DLD1 (cell line): Measurements from ENCODE around the gene TLR7.

Source experiments
- in situ Hi-C: cut with HindIII; loops from 2 replicates; pipeline ENCODE4 v1.10.0; 2017; ENCODE audit warnings: low sequenced_read_pairs

The TLR7 gene

GRCh38 chrX:12890467-12890866 is 23.6 kb downstream of the TLR7 start:
- in situ Hi-C loops = no loop called here

- in situ Hi-C loops = no loop called here
These were observed 24.3 kb downstream of the TLR7 start for GRCh38 chrX:12891171-12891570.

DNA sequence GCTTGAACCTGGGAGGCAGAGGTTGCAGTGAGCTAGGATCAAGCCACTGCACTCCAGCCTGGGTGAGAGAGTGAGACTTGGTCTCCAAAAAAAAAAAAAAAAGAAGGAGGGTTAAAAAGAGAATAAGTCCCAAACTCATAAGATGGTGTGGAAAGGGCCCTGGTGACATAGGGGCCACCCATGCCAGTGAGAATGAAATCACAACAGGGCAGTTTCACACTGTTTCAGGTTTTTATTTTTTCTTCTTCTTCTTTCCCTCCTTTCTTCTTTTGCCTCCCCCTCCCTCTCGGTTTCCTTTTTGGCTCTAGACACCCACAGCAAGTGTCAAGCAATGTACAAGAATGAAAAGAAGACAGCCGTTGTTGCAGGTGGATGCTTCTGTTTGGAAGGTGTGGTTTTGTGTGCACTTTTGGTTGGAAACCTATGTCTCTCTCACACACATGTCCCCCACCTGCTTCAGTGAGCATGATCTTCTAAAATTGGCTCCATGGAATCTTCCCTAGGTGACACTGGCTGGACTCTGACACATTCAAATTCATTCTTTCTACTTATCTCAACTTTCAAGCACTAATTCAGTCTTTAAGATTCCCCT is 25.1 kb downstream of the TLR7 start:
- in situ Hi-C loops = no loop called here

DNA sequence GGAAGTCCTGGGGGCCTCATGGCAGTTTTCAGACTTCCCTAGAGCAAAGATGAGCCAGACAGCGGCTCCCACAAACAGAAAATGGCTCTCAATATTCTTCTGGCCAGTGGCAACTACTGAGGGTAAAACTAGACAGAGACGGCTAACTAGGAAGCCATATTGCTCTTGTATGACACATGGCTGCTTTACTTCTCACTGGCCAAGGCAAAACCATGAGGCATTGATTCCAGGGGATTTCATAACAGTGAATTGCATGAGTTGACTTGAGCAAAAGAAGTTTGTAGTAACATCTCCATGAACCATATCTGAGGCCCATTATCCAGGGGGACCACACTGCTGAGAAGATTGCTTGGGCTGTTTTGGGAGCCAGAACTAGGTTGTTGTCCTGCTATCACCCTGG is 25.8 kb downstream of the TLR7 start:
- in situ Hi-C loops = no loop called here

DNA sequence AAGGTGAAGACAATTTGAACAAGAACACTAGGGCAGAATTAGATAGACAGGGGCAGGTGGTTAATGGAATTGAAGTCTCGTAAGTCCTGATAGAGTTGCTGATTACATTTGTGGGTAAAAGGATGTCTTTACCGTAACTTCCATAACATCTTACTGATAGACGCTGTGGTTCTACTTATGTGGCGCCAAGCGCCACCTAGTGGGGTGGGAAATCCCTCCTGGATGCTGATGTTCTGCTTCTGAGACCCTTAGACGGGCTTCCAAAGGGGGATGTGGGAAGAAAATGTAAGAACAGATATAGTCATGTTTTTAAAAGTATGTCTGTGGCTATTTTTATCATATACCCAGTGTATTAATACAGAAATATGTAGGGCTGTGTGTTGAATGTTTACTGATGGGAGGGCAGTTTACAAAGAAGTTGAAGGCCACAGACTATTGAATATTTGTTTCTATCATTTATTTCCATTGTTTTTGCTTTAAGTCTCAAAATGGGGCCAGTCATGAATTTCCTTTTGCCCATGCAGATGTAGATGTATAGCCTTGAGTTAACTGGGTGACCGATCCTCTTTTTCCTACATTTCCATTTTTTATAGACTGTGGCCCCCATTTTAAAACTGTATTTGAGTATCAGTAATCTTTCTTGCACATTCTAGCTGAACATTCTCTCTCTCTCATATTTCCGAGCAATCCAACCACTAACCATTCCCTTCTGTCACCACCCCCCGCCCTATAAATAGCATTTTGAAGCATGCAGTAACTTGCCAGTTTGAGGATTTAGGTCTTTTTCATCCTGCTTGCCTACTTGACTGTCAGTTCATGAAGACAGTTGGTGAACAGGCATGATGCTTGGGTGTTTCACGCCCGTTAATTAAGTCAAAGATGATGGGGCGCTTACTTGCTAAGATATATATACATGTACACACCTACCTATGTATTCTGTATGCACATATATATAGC is 27.5 kb downstream of the TLR7 start:
- in situ Hi-C loops = no loop called here

DNA sequence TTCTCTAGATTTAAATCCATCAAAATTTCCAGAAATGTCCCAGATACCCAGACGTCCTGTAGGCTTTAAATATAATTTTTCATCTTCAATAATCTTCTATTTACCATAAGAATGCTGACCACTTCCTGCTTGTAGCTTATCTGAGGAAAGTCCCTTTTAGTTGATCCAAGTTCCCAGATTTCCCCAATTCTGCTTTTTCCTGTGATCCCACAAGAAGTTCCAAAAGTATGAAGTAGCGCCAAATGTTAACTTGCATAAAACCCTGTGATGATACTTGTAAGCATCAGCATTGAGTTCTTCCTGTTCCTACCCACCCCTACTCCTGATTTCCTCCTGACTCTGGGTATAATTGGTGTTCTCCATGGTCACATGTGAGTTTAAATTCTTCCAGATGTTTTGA is 29.0 kb downstream of the TLR7 start:
- in situ Hi-C loops = no loop called here

DNA sequence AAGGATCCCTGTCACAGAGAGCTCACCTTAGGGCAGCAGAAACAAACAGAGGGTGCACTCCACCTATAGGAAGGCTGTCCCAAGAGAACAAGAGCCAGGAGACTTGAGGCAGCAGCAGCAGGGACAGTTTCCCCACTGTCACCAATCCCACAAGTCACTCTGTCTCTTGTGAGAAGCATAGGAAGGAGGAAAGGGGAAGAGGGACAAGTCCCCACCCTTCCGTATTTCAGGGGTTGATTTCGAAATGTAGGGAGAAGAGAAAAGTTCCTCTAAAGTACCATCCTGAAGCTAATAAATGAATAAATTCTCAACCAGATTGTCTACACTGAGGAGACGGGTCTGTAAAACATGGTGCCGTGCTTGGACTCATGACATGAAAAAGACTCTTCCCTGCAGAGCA is 30.1 kb downstream of the TLR7 start:
- in situ Hi-C loops = no loop called here

DNA sequence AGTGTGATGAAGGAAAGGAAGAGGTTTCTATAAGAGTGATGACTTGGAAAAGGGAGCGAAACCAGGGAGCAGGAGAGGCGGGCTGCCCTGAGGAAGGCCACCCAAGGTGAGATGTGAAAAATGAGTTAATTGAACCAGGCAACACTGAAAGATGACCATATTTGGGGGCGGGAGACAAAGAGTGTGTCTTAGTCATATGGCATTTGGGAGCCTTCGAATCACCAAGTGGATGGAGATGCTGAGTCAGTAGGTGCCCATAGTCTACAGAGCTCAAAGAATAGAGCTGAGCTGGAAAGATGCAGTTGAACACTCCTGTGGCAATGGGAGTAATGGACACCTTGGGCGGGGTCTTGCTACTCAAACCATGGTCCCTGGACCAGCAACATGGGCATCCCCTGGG is 31.2 kb downstream of the TLR7 start:
- in situ Hi-C loops = no loop called here

DNA sequence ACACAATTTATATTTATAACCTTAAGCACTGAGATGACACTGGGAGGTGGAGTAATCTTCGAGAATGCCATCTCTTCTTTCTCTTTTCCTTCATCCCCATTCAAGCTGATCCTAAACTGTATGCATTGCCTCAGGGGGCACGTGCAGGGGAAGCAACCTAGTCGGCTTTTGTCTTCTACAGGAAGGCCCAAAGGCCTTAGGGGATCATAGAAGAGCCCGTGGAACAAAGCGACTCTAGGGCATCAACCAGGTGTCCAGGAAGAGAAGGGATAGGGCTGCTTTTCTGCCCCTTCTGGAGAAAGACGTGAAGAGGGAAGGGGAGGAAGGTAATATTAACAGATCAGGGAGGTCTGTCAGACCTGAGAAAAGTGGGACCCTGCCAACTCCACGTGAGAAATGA is 32.6 kb downstream of the TLR7 start:
- in situ Hi-C loops = no loop called here

GRCh38 chrX:12901486-12901885 is 34.6 kb downstream of the TLR7 start:
- in situ Hi-C loops = no loop called here

DNA sequence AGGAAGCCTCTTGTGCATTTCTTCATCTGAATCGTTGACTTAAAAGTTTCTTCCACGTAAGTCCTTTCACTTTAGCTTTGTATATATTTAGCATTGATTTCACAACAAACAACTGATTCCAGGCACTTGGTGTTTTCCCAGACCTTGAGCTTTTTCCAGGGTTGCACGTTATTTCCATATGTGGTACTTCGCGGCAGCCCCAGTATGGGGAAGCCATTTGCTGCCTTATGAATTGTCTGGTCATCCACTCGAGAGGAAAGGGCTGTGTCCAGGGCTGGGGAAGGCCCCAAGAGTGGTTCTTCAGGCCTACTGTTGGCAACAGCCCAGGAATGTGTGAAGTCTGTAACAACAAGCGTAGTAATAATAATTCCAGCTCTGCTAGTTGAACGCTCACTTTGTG is 36.8 kb downstream of the TLR7 start:
- in situ Hi-C loops = no loop called here

DNA sequence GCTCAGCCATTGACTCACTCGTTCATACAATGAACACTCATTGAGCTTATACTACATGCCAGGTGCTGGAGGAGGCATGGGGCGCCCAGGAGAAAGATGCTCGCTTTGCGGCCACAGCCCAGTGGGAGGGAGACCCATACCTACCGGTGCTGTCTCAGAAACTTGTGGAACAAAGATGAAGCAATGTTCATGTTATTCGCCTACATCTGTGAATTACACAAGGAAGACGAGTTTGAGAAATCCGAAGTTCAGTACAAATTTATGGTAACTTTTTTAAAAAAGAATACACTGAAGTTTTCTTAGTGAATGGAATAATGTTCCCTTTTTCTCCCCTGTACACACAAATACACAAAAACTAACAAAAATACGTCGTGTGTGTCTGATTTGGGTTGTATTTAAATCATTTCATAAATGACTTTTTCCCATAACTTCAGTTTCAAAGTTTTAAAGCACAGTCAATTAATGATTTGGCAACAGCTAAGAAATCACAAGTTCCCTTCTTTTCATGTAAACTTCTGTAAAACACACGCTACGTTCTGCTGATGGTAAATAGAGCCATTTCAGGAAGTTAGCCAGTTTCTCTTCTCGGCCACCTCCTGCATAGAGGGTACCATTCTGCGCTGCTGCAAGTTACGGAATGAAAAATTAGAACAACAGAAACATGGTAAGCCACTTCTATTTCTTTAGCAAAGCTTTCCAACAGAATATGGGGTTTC is 39.3 kb downstream of the TLR7 start, which contains the start of gene TLR8:
TSS of gene TLR8 (plus strand) at position 575 of the 716 bp plus-strand sequence. CDS start at position 662, 87 bp downstream.
- in situ Hi-C loops = no loop called here

- in situ Hi-C loops = no loop called here
These were observed 43.7 kb downstream of the TLR7 start for GRCh38 chrX:12910423-12911121.

DNA sequence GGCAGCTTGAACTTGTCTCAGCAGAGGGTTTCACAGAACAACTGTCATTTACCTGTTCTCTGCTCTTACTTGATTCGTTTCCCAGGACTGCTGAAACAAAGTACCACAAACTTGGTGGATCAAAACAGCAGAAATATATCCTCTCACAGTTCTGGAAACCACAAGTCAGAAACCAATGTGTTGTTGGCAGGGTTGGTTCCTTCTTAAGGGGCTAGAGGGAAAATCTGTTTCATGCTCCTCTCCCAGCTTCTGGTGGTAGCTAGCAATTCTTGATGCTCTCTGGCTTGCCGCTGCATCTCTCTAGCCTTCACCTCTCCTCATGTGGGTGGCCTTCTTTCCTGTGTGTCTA is 44.2 kb downstream of the TLR7 start:
- in situ Hi-C loops = no loop called here

DNA sequence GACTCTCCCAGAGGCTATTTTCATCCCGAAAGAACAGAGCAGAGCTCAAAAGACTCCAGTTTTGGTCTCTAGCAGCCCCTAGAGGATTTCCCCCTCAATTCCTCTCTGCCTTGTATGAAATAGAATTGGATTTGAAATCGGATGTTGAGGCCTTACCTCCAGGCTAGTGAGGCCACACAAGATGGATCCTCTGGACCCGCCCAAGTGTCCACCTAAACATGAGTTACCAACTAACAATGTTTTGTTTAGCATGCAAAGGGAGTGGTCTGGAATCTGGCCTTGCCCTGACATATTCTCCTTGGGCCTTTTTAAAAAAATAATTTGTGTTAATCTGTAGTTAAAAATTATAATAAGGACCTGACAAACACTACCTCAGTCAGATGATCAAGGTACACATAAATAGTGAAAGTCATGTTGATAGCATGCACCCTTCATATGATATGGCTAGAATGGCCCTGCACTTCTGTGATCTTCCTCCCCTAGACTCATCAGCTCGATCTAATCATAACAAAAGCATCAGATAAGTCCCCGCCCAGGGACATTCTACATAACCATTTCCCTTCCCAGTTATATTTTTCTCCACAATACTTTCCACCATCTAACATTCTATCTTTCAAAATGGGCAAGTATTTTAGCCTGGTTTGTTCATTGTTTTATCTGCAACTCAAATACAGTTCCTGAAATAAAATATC is 46.1 kb downstream of the TLR7 start:
- in situ Hi-C loops = no loop called here

DNA sequence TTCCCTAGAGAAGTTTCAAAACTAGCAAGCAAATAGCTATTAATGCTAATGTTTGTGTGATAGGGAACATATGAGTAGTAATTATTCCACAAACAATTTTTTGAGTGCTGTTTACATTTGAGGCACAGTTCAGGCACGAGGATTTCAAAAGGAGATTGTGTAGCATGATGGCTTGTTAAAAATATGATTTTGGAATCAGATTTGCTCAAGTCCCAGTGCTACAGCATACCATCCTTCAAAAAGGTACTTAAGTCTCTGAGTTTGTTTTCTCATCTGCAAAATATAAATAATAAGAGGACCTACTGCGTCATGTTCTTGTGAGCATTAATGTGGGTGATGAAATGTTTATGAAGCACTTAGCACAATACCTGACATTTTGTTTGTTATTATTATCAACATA is 50.9 kb downstream of the TLR7 start:
- in situ Hi-C loops = no loop called here

GRCh38 chrX:12919051-12919450 is 52.2 kb downstream of the TLR7 start:
- in situ Hi-C loops = no loop called here

- in situ Hi-C loops = no loop called here
These were observed 52.7 kb downstream of the TLR7 start for GRCh38 chrX:12919620-12920019.

DNA sequence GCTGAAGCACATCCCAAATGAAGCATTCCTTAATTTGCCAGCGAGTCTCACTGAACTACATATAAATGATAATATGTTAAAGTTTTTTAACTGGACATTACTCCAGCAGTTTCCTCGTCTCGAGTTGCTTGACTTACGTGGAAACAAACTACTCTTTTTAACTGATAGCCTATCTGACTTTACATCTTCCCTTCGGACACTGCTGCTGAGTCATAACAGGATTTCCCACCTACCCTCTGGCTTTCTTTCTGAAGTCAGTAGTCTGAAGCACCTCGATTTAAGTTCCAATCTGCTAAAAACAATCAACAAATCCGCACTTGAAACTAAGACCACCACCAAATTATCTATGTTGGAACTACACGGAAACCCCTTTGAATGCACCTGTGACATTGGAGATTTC is 54.1 kb downstream of the TLR7 start:
- in situ Hi-C loops = no loop called here

GRCh38 chrX:12921886-12922598 is 55.2 kb downstream of the TLR7 start:
- in situ Hi-C loops = no loop called here
